GM10248 (cell line): ENCODE data around the gene MAP4K4.

Experiments
- CTCF ChIA-PET: fragments of 300-600 bp; sonication (Branson Sonifier 250); formaldehyde crosslinking; extraction: SDS; loops from one replicate; lab custom pipeline; 2021; ENCODE audit warnings: antibody characterized with exemption; lab: Yijun Ruan, JAX
- POLR2A ChIA-PET: fragments of 350-650 bp; sonication (Branson Sonifier 250); formaldehyde crosslinking; extraction: SDS; loops from one replicate; lab custom pipeline; 2020; ENCODE audit warnings: antibody characterized with exemption; lab: Yijun Ruan, JAX
- DNase-seq: peaks from one replicate; pipeline ENCODE4 v3.0.0; 2012; ENCODE audit errors: extremely low spot score
- TF ChIP-seq, protein P1 (sequence below): IDR thresholded peaks from 2 replicates; pipeline ENCODE4 v1.5.1; 2012; ENCODE audit warnings: mild to moderate bottlenecking, low read depth; ENCODE audit errors: extremely low read depth, missing control alignments, control extremely low read depth

The MAP4K4 gene

GRCh38 chr2:101754618-101755017 lies 57.1 kb downstream of the MAP4K4 start:
- POLR2A ChIA-PET, result no interaction called here
- CTCF ChIA-PET, result interaction anchor here (1.3 to 4.0 kb wide), 3 partner anchors 10 to 76 kb away, joined by 3 to 14 read pairs (median 5); no protein-coding TSS in a partner anchor

GRCh38 chr2:101756266-101756665 lies 58.8 kb downstream of the MAP4K4 start:
- TF ChIP-seq, protein P1, sequence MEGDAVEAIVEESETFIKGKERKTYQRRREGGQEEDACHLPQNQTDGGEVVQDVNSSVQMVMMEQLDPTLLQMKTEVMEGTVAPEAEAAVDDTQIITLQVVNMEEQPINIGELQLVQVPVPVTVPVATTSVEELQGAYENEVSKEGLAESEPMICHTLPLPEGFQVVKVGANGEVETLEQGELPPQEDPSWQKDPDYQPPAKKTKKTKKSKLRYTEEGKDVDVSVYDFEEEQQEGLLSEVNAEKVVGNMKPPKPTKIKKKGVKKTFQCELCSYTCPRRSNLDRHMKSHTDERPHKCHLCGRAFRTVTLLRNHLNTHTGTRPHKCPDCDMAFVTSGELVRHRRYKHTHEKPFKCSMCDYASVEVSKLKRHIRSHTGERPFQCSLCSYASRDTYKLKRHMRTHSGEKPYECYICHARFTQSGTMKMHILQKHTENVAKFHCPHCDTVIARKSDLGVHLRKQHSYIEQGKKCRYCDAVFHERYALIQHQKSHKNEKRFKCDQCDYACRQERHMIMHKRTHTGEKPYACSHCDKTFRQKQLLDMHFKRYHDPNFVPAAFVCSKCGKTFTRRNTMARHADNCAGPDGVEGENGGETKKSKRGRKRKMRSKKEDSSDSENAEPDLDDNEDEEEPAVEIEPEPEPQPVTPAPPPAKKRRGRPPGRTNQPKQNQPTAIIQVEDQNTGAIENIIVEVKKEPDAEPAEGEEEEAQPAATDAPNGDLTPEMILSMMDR, result no peak
- ChIA-PET POLR2A (no interaction called here), CTCF (interaction anchor here (0.6 to 2.3 kb wide), 5 partner anchors 15 to 860 kb away, joined by 3 to 7 read pairs (median 3); no protein-coding TSS in a partner anchor)
- no peak for DNase-seq

More at GRCh38 chr2:101754618-101755017, 57.1 kb downstream of the MAP4K4 start:
- TF ChIP-seq, protein P1, result no peak
- DNase-seq, result no peak

DNA sequence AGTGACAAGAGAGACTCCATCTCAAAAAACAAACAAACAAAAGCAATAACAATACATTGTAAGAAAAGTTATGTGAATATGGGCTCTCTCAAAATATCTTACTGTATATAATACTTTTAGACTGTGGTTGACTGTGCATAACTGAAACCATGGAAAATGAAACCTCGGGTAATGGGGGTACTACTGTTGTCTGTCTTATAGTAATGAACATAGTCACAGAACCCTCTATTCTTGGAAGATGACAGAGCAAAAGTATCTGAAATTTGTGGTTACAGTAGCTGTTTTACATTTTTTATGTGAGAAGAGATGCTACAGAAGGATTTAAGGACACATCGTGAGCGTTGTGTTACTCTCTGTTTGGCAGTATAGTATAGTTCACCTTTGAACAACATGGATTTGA lies 60.5 kb downstream of the MAP4K4 start:
- CTCF ChIA-PET, result interaction anchor here (1.5 to 3.3 kb wide), 2 partner anchors 12 to 22 kb away, joined by 6 to 18 read pairs; no protein-coding TSS in a partner anchor
- POLR2A ChIA-PET, result no interaction called here
- no peak for DNase-seq
- TF ChIP-seq, protein P1, result no peak

- ChIA-PET POLR2A (interaction anchor here (0.5 to 0.8 kb wide), 3 partner anchors 14 to 506 kb away, joined by 3 to 7 read pairs (median 3); no protein-coding TSS in a partner anchor), CTCF (interaction anchor here (1.4 to 3.3 kb wide), 2 partner anchors 11 to 34 kb away, joined by 4 to 18 read pairs; no protein-coding TSS in a partner anchor)
- no peak for DNase-seq
- TF ChIP-seq, protein P1, result no peak
Measured at GRCh38 chr2:101759162-101759561, 61.7 kb downstream of the MAP4K4 start.

DNA sequence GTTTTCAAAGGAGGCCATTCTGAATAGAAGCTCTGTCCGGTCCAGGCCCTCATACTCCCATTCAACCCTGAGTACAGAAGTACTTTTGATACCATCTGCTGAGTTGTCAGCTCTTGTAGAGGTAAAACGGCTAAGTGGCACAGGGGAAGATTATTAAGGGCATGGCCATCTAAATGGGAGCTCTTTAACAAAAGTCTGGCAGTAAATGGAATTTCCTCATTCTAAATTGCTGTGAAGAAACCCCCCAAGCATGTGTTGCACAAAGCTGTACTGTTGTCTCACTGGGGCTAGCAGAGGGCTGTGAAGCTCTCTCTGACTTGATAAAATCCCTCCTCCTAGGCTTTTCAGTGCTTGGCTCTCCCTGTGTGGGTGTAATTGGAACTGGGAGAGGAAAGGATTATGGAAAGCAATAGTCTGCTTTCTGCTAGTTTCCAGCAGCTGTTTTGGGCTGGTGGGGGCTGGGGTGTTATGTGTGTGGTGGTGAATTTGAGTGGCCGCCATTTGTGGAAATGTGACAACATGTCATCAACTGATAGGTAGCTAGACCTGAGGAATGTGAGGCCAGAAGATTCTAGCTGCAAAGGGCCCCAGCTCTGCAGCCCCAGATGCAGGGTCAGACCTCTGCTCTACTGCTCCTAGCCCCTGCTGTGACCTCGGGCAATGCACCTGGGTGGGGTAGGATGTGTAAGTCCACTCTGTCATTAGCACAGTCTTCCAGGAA lies 65.1 kb downstream of the MAP4K4 start:
- DNase-seq, result no peak
- TF ChIP-seq, protein P1, result no peak
- POLR2A ChIA-PET, result no interaction called here
- CTCF ChIA-PET, result interaction anchor here (1.1 to 1.9 kb wide), 3 partner anchors 8 to 29 kb away, joined by 3 to 15 read pairs (median 3); no protein-coding TSS in a partner anchor

GRCh38 chr2:101763496-101764333 lies 66.2 kb downstream of the MAP4K4 start:
- no peak for DNase-seq
- TF ChIP-seq, protein P1, result no peak
- ChIA-PET POLR2A (no interaction called here), CTCF (interaction anchor here (0.8 kb wide), 1 partner anchor 67 kb away, joined by 3 read pairs; no protein-coding TSS in a partner anchor)
